ENCODE data around the gene FCER1G. TPM values are rescaled to one million over a fixed set of nuclear protein-coding genes. Genes with fewer than 3 reads are reported as not detected.
A peak's percentile ranks its signal among the peaks of the same experiment; 100 is the strongest.

FCER1G gene
- total and polyA plus RNA-seq, 9 of the 15 experiments (the other 6 are each of a cell fraction or from before 2014, with no cell fraction given) = 0.15 to 0.69 (median 0.31) TPM; not detected in 2

DNA sequence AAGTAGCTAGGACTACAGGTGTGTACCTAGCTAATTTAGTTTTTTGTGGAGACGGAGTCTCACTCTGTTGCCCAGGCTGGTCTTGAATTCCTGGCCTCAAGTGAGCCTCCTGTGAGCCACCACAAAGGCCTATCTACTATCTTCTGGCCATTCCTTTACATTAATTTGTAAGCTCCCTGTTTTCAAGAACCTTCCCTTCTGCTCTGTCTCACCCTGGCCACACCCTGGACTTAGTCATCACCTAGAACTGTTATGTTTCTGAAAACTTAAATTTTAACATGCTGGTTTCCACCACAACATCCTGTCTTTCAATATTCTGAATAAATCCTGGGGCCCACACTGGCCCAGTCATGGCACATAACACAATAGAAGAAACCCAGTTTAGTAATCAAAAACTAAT, 32.9 kb upstream of the FCER1G start (continued):
- no peak for TF ChIP-seq ZNF449 (CRISPR knock-in tag; IDR thresholded peaks at IDR 0.05)
- no peak for TF ChIP-seq ZNF232 (CRISPR knock-in tag; IDR thresholded peaks at IDR 0.05)
- TF ChIP-seq TARDBP (IDR thresholded peaks at IDR 0.05) = no peak
- no peak for TF ChIP-seq ARID3B (CRISPR knock-in tag; IDR thresholded peaks at IDR 0.05; ENCODE audit: borderline replicate concordance)
- TF ChIP-seq ARID1B (IDR thresholded peaks at IDR 0.05) = 0 out of 2 replicates have a peak, but pooled peaks have one; percentile 22
- TF ChIP-seq CHCHD3 (CRISPR knock-in tag; IDR thresholded peaks at IDR 0.05) = no peak
- TF ChIP-seq RBM15 (IDR thresholded peaks at IDR 0.05; ENCODE audit: insufficient read depth, low read length) = no peak
- no peak for TF ChIP-seq NFRKB (IDR thresholded peaks at IDR 0.05; ENCODE audit: low read depth)
- TF ChIP-seq FOXK1 (CRISPR knock-in tag; IDR thresholded peaks at IDR 0.05; ENCODE audit: borderline replicate concordance) = no peak
- no peak for TF ChIP-seq TAF15 (IDR thresholded peaks at IDR 0.05; ENCODE audit: low read depth, low read length)
- no peak for TF ChIP-seq ELF1 (tag; IDR thresholded peaks at IDR 0.05)
- no peak for TF ChIP-seq STAT5B (CRISPR knock-in tag; IDR thresholded peaks at IDR 0.05)
- no peak for TF ChIP-seq RAD51 (IDR thresholded peaks at IDR 0.05; ENCODE audit: borderline replicate concordance, low read depth)
- no peak for TF ChIP-seq CC2D1A (IDR thresholded peaks at IDR 0.05)
- TF ChIP-seq RFX5 (IDR thresholded peaks at IDR 0.05; ENCODE audit: low read depth, low read length) = no peak
- TF ChIP-seq NONO (IDR thresholded peaks at IDR 0.05; ENCODE audit: low read depth in 2 of 2, low read length in 1 of 2) = no peak
- TF ChIP-seq ZNF146 (CRISPR knock-in tag; IDR thresholded peaks at IDR 0.05; ENCODE audit: unreplicated experiment) = no peak
- TF ChIP-seq JUN (IDR thresholded peaks at IDR 0.05; ENCODE audit: borderline replicate concordance, low read depth, low read length) = peak; percentile 35; the same call in 1 of the 2 replicates
- TF ChIP-seq JUN (CRISPR knock-in tag; IDR thresholded peaks at IDR 0.05; ENCODE audit: borderline replicate concordance) = no peak
- TF ChIP-seq ZNF592 (IDR thresholded peaks at IDR 0.05) = 0 out of 2 replicates have a peak, but pooled peaks have one; percentile 18
- TF ChIP-seq SMARCA4 (IDR thresholded peaks at IDR 0.05) = 0 out of 2 replicates have a peak, but pooled peaks have one; percentile 17
- TF ChIP-seq CSDE1 (IDR thresholded peaks at IDR 0.05) = no peak
